ENCODE results near the gene AIFM3.
A peak's percentile ranks its signal among the peaks of the same experiment; 100 is the strongest.
"Not testable (repeated sequence)": the region's sequence is repeated elsewhere in the genome, so short reads cannot be mapped to it uniquely, and the experiment has no call there.

Gene AIFM3

DNA sequence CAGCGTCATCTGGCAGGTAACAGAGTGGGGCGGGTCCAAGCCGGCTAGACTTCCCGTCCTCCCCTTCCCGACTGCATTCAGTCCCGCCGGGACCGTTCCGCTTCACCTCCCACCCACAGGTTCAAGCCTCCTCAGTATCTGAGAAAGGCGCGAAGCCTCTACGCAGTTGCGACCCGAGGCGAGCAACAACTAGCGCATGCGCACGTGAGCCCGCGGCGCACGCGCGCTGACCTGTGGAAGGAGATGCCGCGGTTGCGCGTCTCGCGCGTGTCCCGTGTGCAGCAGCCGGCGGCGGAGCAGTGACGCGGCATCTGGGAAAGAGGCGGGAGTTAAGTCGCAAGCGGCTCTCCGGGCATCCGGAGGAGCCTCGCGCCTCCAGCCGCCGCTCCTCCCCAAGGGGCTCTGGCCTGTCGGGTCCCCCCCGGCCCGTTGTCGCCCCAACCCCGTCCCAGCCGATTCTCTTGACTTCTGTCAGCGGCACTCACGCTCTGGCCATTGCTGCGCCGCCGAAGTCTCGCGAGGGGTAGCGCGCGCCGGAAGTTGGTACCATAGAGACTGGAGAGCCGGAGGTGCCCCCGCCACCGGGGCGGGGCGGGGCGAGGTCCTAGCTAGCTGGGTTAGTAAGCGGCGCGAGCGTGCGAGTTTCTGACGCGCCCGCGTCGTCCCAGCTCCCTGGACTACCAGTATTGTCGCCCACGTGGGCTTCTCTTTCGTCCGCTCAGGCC is 34.7 kb downstream of the AIFM3 start, which contains the start of gene THAP7:
THAP7 (minus strand) TSS at position 518 of the 725 bp plus-strand sequence; CDS start at position 311, 207 bp downstream.
- Histone ChIP-seq H3K27me3 (no peaks in the 10 kb centered on the region), H3K36me3 (peaks cover 0 to 34% (median 31%) of the 10 kb centered on the region in 3 donors), H3K9me3 (no peaks in the 10 kb centered on the region), H3K4me3 (peak within 1 kb of the TSS; percentile 71 to 74), H3K4me1 (peaks cover 10 to 37% (median 32%) of the 10 kb centered on the region in 4 donors), H3K27ac (peak within 1 kb of the TSS; percentile 97)
- no peak for TF ChIP-seq CTCF (IDR thresholded peaks at IDR 0.05)
- DNase-seq: peak; percentile 98
- intact Hi-C loops (cut with DNase I; ENCODE audit: low total_unique reads): no loop called here

DNA sequence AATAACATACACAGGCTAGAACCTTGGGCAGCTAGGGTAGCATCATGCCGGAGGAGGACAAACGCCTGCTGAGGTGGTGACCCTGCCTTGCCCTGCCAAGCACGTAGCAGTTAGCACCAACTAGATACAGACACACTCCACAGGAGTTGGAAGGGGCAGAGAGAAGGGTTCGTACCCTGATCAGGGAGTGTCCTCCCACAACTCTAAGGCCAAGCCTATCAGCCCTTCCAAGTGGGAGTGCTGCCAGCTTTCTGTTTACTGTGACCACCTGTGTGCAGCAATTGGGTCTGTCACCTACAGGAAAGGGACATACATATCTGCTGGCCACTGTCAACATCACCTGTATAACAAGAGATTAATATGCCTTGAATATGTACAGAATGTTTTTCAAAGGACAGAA is 36.7 kb downstream of the AIFM3 start:
- H3K4me3 ChIP-seq: no peak overlapping the region
- peaks cover 10 to 37% (median 32%) of the 10 kb centered on the region in 4 donors for H3K4me1 ChIP-seq
- peaks cover 0 to 14% (median 14%) of the 10 kb centered on the region in 3 donors for H3K36me3 ChIP-seq
- TF ChIP-seq CTCF (IDR thresholded peaks at IDR 0.05): no peak
- H3K27ac ChIP-seq: peak overlapping the region; percentile 97
- H3K27me3 ChIP-seq: no peaks in the 10 kb centered on the region
- intact Hi-C loops (cut with DNase I; ENCODE audit: low total_unique reads): no loop called here
- no peak for DNase-seq
- H3K9me3 ChIP-seq: no peaks in the 10 kb centered on the region

- intact Hi-C loops (cut with DNase I; ENCODE audit: low total_unique reads); H3K27ac ChIP-seq; H3K4me1 ChIP-seq; H3K36me3 ChIP-seq; H3K9me3 ChIP-seq; H3K4me3 ChIP-seq; DNase-seq; H3K27me3 ChIP-seq: not testable (repeated sequence)
These were observed 42.2 kb downstream of the AIFM3 start for GRCh38 chr22:21009208-21009607.

- no peak for TF ChIP-seq CTCF (IDR thresholded peaks at IDR 0.05)
- no peak for DNase-seq
- H3K9me3 ChIP-seq: no peaks in the 10 kb centered on the region
- intact Hi-C loops (cut with DNase I; ENCODE audit: low total_unique reads): no loop called here
- H3K4me1 ChIP-seq: peaks cover 3 to 14% (median 10%) of the 10 kb centered on the region in 4 donors
- H3K4me3 ChIP-seq: no peak overlapping the region
- H3K27me3 ChIP-seq: no peaks in the 10 kb centered on the region
- no peaks in the 10 kb centered on the region for H3K36me3 ChIP-seq
- no peak overlapping the region for H3K27ac ChIP-seq
These were observed 42.8 kb downstream of the AIFM3 start for GRCh38 chr22:21009638-21010425.

GRCh38 chr22:21010426-21011113 is 43.5 kb downstream of the AIFM3 start:
- no peak for TF ChIP-seq CTCF (IDR thresholded peaks at IDR 0.05)
- no peak overlapping the region for H3K27ac ChIP-seq
- no peak overlapping the region for H3K4me3 ChIP-seq
- no peaks in the 10 kb centered on the region for H3K27me3 ChIP-seq
- no peaks in the 10 kb centered on the region for H3K36me3 ChIP-seq
- H3K9me3 ChIP-seq: no peaks in the 10 kb centered on the region
- no peak for DNase-seq
- intact Hi-C loops (cut with DNase I; ENCODE audit: low total_unique reads): no loop called here
- H3K4me1 ChIP-seq: peaks cover 11 to 22% (median 17%) of the 10 kb centered on the region in 4 donors
